ENCODE data around the gene ARL2.

The ARL2 gene

GRCh38 chr11:65058012-65058411, 44.1 kb downstream of the ARL2 start (continued):
- TF ChIP-seq ZNF549 (tag by site-specific recombination; IDR thresholded peaks at IDR 0.05), result no peak
- TF ChIP-seq KLF9 (tag by site-specific recombination; IDR thresholded peaks at IDR 0.05; ENCODE audit: low read depth), result no peak
- no peak for TF ChIP-seq ZNF146 (tag by site-specific recombination; IDR thresholded peaks at IDR 0.05)
- TF ChIP-seq ZNF747 (tag by site-specific recombination; IDR thresholded peaks at IDR 0.05), result no peak
- TF ChIP-seq ZNF791 (tag by site-specific recombination; IDR thresholded peaks at IDR 0.05), result no peak
- no peak for TF ChIP-seq GLI4 (tag by site-specific recombination; IDR thresholded peaks at IDR 0.05)
- no peak for TF ChIP-seq TRIM28 (IDR thresholded peaks at IDR 0.05; ENCODE audit: borderline replicate concordance, low read length)

- H3K9me3 ChIP-seq (ENCODE audit: control insufficient read depth, insufficient read depth, low read depth, low read length), result no peaks in the 10 kb centered on the region
- CTCF ChIA-PET, result interaction anchor here (0.5 to 1.7 kb wide), 5 partner anchors 13 to 530 kb away, joined by 3 to 6 read pairs (median 4); no protein-coding TSS in a partner anchor
- POLR2A ChIA-PET, result no interaction called here
- no peak within 1 kb of the TSS for H3K4me3 ChIP-seq (ENCODE audit: low read depth, low read length)
- no peaks in the 10 kb centered on the region for H3K4me1 ChIP-seq (ENCODE audit: control insufficient read depth, insufficient read depth, low read length)
- H3K27ac ChIP-seq (ENCODE audit: extremely low read depth, low read depth, low read length), result no peak within 1 kb of the TSS
- TF ChIP-seq SALL2 (tag by site-specific recombination; IDR thresholded peaks at IDR 0.05; ENCODE audit: borderline replicate concordance) (no peak), ZNF211 (tag by site-specific recombination; IDR thresholded peaks at IDR 0.05; ENCODE audit: low read depth) (no peak), ZNF174 (tag by site-specific recombination; IDR thresholded peaks at IDR 0.05) (no peak), ZNF610 (tag by site-specific recombination; IDR thresholded peaks at IDR 0.05; ENCODE audit: borderline replicate concordance) (no peak), ZBTB1 (tag by site-specific recombination; IDR thresholded peaks at IDR 0.05) (no peak), PRDM6 (tag by site-specific recombination; IDR thresholded peaks at IDR 0.05) (no peak)
- no peaks in the 10 kb centered on the region for H3K36me3 ChIP-seq (ENCODE audit: control insufficient read depth in 2 of 2, insufficient read depth in 1 of 2, low read length in 2 of 2)
Measured at GRCh38 chr11:65058419-65059054, 44.6 kb downstream of the ARL2 start, which contains the start of gene NAALADL1. Gene NAALADL1 (minus strand): TSS chr11:65058553. CDS start chr11:65058521, 32 bp downstream.

- no peaks in the 10 kb centered on the region for H3K36me3 ChIP-seq (ENCODE audit: control insufficient read depth in 2 of 2, insufficient read depth in 1 of 2, low read length in 2 of 2)
- no peaks in the 10 kb centered on the region for H3K4me1 ChIP-seq (ENCODE audit: control insufficient read depth, insufficient read depth, low read length)
- no peak overlapping the region for H3K4me3 ChIP-seq (ENCODE audit: low read depth, low read length)
- ChIA-PET POLR2A (no interaction called here), CTCF (interaction anchor here (1.6 to 1.7 kb wide), 2 partner anchors 14 to 19 kb away, joined by 4 to 6 read pairs; no protein-coding TSS in a partner anchor)
- TF ChIP-seq ZNF366 (tag by site-specific recombination; conservative IDR thresholded peaks at IDR 0.05), result peak; percentile 50; the same call in 1 of the 2 replicates
- TF ChIP-seq ZBTB8A (tag by site-specific recombination; IDR thresholded peaks at IDR 0.05), result no peak
- no peak for TF ChIP-seq MZF1 (tag by site-specific recombination; IDR thresholded peaks at IDR 0.05; ENCODE audit: borderline replicate concordance)
- no peak for TF ChIP-seq ZBTB1 (tag by site-specific recombination; IDR thresholded peaks at IDR 0.05)
- no peak for TF ChIP-seq KLF7 (tag by site-specific recombination; IDR thresholded peaks at IDR 0.05; ENCODE audit: borderline replicate concordance)
- TF ChIP-seq ZNF391 (tag by site-specific recombination; IDR thresholded peaks at IDR 0.05; ENCODE audit: borderline replicate concordance, low read depth), result no peak
- H3K9me3 ChIP-seq (ENCODE audit: control insufficient read depth, insufficient read depth, low read depth, low read length), result no peaks in the 10 kb centered on the region
- no peak overlapping the region for H3K27ac ChIP-seq (ENCODE audit: extremely low read depth, low read depth, low read length)
Measured at GRCh38 chr11:65059523-65059922, 45.6 kb downstream of the ARL2 start.
